HG02840 (cell line): ENCODE measurements around the gene OXSR1.
"Not testable (repeated sequence)": the region's sequence is repeated elsewhere in the genome, so short reads cannot be mapped to it uniquely, and the experiment has no call there.

Experiments used
- ATAC-seq: cut with Tn5 transposase; IDR thresholded peaks from one replicate; pipeline ENCODE4 v1.9.1; 2021; ENCODE audit warnings: mild to moderate bottlenecking, moderate library complexity, moderate number of reproducible peaks; ENCODE audit not compliant: unreplicated experiment, low FRiP score

Gene OXSR1

GRCh38 chr3:38127611-38128302, 37.6 kb upstream of the OXSR1 start:
- ATAC-seq: no peak

- no peak for ATAC-seq
Observed at GRCh38 chr3:38128303-38128655, 37.1 kb upstream of the OXSR1 start.

GRCh38 chr3:38129058-38129457, 36.3 kb upstream of the OXSR1 start:
- no peak for ATAC-seq

- ATAC-seq: no peak
Observed at GRCh38 chr3:38130631-38131065, 34.7 kb upstream of the OXSR1 start.

GRCh38 chr3:38131621-38132369, 33.5 kb upstream of the OXSR1 start:
- no peak for ATAC-seq

- ATAC-seq: no peak
Observed at GRCh38 chr3:38133209-38133556, 32.2 kb upstream of the OXSR1 start.

GRCh38 chr3:38133557-38134405, 31.6 kb upstream of the OXSR1 start:
- no peak for ATAC-seq

- not testable (repeated sequence) for ATAC-seq
Observed at GRCh38 chr3:38134517-38135143, 30.7 kb upstream of the OXSR1 start.

- not testable (repeated sequence) for ATAC-seq
Observed at GRCh38 chr3:38135621-38136277, 29.6 kb upstream of the OXSR1 start.

- no peak for ATAC-seq
Observed at GRCh38 chr3:38136393-38136776, 29.0 kb upstream of the OXSR1 start.

- ATAC-seq: peak; percentile 86
Observed at GRCh38 chr3:38136777-38137614, 28.3 kb upstream of the OXSR1 start, which contains the start of gene ACAA1. Gene ACAA1 (minus strand): TSS chr3:38137127. CDS start chr3:38137035, 92 bp downstream.

GRCh38 chr3:38137615-38138348, 27.6 kb upstream of the OXSR1 start:
- no peak for ATAC-seq

- no peak for ATAC-seq
Observed at GRCh38 chr3:38138349-38139190, 26.8 kb upstream of the OXSR1 start, which contains the start of gene MYD88. Gene MYD88 (plus strand): TSS chr3:38138661. CDS start chr3:38138701, 40 bp downstream.

- no peak for ATAC-seq
Observed at GRCh38 chr3:38139191-38139590, 26.1 kb upstream of the OXSR1 start.

GRCh38 chr3:38139652-38140051, 25.7 kb upstream of the OXSR1 start:
- ATAC-seq: no peak

GRCh38 chr3:38140326-38141172, 24.8 kb upstream of the OXSR1 start:
- no peak for ATAC-seq
